ENCODE measurements around the gene GMPPA. TPM values are rescaled to one million over a fixed set of nuclear protein-coding genes. Genes with fewer than 3 reads are reported as not detected.

Gene GMPPA
- total and polyA plus RNA-seq, 4 donors = 20.2 to 59.4 (median 43.4) TPM

DNA sequence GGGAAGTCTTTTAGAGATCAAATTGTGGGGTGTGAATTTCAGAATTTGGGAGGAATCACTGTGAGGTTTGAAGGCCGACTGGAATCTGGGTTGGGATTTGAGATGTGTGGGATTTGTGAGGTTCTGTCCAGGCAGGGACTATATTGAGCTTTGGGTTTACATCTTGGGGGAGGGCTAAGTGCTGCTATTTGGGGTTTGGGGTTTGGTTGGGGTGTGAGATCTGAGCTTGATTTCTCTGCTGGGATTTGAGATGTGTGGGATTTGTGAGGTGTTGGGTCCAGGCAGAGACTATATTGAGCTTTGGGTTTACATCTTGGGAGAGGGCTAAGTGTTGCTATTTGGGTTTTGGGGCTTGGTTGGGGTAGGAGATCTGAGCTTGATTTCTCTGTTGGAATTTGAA lies 864 bp downstream of the GMPPA start:
- Histone ChIP-seq H3K4me1 (ENCODE audit: control insufficient read depth in 4 of 4, insufficient read depth in 4 of 4, low read length in 3 of 4) (peaks cover 6 to 32% (median 22%) of the 10 kb centered on the region in 4 donors), H3K27me3 (ENCODE audit: control insufficient read depth in 4 of 4, insufficient read depth in 4 of 4, low read length in 3 of 4) (no peaks in the 10 kb centered on the region), H3K36me3 (ENCODE audit: control insufficient read depth in 4 of 4, insufficient read depth in 3 of 4, low read depth in 1 of 4, low read length in 3 of 4) (peaks cover 2 to 17% (median 12%) of the 10 kb centered on the region in 4 donors), H3K4me3 (ENCODE audit: low read depth in 1 of 3, low read length in 3 of 3) (peak overlapping the region; percentile 11 to 94 (median 66)), H3K9me3 (ENCODE audit: control insufficient read depth in 4 of 4, low read length in 3 of 4) (no peaks in the 10 kb centered on the region), H3K9ac (ENCODE audit: low read depth in 1 of 2, low read length in 2 of 2) (peak overlapping the region; percentile 72 to 94), H3K27ac (ENCODE audit: low read depth in 1 of 2, low read length in 2 of 2) (no peak overlapping the region)
- WGBS = 81% methylated on average over 1 of the region's 1 CpG
- TF ChIP-seq EGR1 (IDR thresholded peaks at IDR 0.05; ENCODE audit: low read depth in 2 of 2) (no peak), NR2F2 (IDR thresholded peaks at IDR 0.05) (no peak), YY1 (IDR thresholded peaks at IDR 0.05) (no peak), SP1 (IDR thresholded peaks at IDR 0.05) (no peak), RAD21 (IDR thresholded peaks at IDR 0.05) (no peak), FOXA2 (IDR thresholded peaks at IDR 0.05) (no peak), GABPA (IDR thresholded peaks at IDR 0.05 in 1 of 2, conservative IDR thresholded peaks at IDR 0.05 in 1 of 2) (no peak), RXRA (IDR thresholded peaks at IDR 0.05) (no peak), HNF4G (IDR thresholded peaks at IDR 0.05) (no peak)
- TF ChIP-seq, protein P1, sequence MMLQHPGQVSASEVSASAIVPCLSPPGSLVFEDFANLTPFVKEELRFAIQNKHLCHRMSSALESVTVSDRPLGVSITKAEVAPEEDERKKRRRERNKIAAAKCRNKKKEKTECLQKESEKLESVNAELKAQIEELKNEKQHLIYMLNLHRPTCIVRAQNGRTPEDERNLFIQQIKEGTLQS (IDR thresholded peaks at IDR 0.05) = no peak
- TF ChIP-seq, protein P2, sequence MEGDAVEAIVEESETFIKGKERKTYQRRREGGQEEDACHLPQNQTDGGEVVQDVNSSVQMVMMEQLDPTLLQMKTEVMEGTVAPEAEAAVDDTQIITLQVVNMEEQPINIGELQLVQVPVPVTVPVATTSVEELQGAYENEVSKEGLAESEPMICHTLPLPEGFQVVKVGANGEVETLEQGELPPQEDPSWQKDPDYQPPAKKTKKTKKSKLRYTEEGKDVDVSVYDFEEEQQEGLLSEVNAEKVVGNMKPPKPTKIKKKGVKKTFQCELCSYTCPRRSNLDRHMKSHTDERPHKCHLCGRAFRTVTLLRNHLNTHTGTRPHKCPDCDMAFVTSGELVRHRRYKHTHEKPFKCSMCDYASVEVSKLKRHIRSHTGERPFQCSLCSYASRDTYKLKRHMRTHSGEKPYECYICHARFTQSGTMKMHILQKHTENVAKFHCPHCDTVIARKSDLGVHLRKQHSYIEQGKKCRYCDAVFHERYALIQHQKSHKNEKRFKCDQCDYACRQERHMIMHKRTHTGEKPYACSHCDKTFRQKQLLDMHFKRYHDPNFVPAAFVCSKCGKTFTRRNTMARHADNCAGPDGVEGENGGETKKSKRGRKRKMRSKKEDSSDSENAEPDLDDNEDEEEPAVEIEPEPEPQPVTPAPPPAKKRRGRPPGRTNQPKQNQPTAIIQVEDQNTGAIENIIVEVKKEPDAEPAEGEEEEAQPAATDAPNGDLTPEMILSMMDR (IDR thresholded peaks at IDR 0.05; ENCODE audit: low read depth, low read length, missing input control) = no peak
- TF ChIP-seq, protein P3, sequence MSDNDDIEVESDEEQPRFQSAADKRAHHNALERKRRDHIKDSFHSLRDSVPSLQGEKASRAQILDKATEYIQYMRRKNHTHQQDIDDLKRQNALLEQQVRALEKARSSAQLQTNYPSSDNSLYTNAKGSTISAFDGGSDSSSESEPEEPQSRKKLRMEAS (IDR thresholded peaks at IDR 0.05) = no peak
- TF ChIP-seq, protein P4, sequence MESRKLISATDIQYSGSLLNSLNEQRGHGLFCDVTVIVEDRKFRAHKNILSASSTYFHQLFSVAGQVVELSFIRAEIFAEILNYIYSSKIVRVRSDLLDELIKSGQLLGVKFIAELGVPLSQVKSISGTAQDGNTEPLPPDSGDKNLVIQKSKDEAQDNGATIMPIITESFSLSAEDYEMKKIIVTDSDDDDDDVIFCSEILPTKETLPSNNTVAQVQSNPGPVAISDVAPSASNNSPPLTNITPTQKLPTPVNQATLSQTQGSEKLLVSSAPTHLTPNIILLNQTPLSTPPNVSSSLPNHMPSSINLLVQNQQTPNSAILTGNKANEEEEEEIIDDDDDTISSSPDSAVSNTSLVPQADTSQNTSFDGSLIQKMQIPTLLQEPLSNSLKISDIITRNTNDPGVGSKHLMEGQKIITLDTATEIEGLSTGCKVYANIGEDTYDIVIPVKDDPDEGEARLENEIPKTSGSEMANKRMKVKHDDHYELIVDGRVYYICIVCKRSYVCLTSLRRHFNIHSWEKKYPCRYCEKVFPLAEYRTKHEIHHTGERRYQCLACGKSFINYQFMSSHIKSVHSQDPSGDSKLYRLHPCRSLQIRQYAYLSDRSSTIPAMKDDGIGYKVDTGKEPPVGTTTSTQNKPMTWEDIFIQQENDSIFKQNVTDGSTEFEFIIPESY (IDR thresholded peaks at IDR 0.05) = no peak
- DNase-seq (ENCODE audit: low spot score) = no peak

DNA sequence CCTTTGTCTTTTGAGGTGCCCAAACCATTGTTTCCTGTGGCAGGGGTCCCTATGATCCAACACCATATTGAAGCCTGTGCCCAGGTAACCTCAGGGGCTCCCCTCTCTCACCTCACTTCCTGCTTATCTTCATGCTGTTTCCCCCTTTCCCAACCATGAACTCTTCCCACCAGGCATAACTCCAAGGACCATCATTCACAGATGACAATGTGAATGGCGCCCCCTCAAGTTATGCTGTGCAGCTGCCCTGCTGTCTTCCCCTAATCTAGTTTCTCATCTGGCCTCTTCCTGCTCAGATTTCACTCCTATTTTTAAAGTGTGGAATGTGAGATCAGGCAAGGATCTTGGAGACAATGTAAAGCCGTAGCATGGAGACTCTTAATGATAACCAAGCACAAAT lies 1.4 kb downstream of the GMPPA start:
- WGBS = 96% methylated on average over 2 of the region's 2 CpGs

More for the DNA sequence above, 1.4 kb downstream of the GMPPA start:
- TF ChIP-seq TAF1 (conservative IDR thresholded peaks at IDR 0.05) (no peak), NR2F2 (IDR thresholded peaks at IDR 0.05) (no peak), YY1 (IDR thresholded peaks at IDR 0.05) (no peak), JUND (IDR thresholded peaks at IDR 0.05) (no peak), RXRA (IDR thresholded peaks at IDR 0.05) (no peak), RAD21 (IDR thresholded peaks at IDR 0.05) (no peak), HNF4G (IDR thresholded peaks at IDR 0.05) (no peak), GABPA (IDR thresholded peaks at IDR 0.05 in 1 of 2, conservative IDR thresholded peaks at IDR 0.05 in 1 of 2) (no peak), HNF4A (conservative IDR thresholded peaks at IDR 0.05) (no peak), FOXA1 (IDR thresholded peaks at IDR 0.05) (no peak), EGR1 (IDR thresholded peaks at IDR 0.05; ENCODE audit: low read depth in 2 of 2) (no peak)
- TF ChIP-seq, protein P5, sequence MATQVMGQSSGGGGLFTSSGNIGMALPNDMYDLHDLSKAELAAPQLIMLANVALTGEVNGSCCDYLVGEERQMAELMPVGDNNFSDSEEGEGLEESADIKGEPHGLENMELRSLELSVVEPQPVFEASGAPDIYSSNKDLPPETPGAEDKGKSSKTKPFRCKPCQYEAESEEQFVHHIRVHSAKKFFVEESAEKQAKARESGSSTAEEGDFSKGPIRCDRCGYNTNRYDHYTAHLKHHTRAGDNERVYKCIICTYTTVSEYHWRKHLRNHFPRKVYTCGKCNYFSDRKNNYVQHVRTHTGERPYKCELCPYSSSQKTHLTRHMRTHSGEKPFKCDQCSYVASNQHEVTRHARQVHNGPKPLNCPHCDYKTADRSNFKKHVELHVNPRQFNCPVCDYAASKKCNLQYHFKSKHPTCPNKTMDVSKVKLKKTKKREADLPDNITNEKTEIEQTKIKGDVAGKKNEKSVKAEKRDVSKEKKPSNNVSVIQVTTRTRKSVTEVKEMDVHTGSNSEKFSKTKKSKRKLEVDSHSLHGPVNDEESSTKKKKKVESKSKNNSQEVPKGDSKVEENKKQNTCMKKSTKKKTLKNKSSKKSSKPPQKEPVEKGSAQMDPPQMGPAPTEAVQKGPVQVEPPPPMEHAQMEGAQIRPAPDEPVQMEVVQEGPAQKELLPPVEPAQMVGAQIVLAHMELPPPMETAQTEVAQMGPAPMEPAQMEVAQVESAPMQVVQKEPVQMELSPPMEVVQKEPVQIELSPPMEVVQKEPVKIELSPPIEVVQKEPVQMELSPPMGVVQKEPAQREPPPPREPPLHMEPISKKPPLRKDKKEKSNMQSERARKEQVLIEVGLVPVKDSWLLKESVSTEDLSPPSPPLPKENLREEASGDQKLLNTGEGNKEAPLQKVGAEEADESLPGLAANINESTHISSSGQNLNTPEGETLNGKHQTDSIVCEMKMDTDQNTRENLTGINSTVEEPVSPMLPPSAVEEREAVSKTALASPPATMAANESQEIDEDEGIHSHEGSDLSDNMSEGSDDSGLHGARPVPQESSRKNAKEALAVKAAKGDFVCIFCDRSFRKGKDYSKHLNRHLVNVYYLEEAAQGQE (IDR thresholded peaks at IDR 0.05) = no peak
- TF ChIP-seq, protein P2 (IDR thresholded peaks at IDR 0.05; ENCODE audit: low read depth, low read length, missing input control) = no peak
- TF ChIP-seq, protein P1 (IDR thresholded peaks at IDR 0.05) = no peak
- TF ChIP-seq, protein P3 (IDR thresholded peaks at IDR 0.05) = no peak
- TF ChIP-seq, protein P4 (IDR thresholded peaks at IDR 0.05) = no peak
- H3K27me3 ChIP-seq (ENCODE audit: control insufficient read depth in 4 of 4, insufficient read depth in 4 of 4, low read length in 3 of 4) = no peaks in the 10 kb centered on the region
- H3K9ac ChIP-seq (ENCODE audit: low read depth in 1 of 2, low read length in 2 of 2) = no peak overlapping the region
- no peak overlapping the region for H3K27ac ChIP-seq (ENCODE audit: low read depth in 1 of 2, low read length in 2 of 2)
- peaks cover 3 to 23% (median 14%) of the 10 kb centered on the region in 4 donors for H3K36me3 ChIP-seq (ENCODE audit: control insufficient read depth in 4 of 4, insufficient read depth in 3 of 4, low read depth in 1 of 4, low read length in 3 of 4)
- peaks cover 6 to 32% (median 22%) of the 10 kb centered on the region in 4 donors for H3K4me1 ChIP-seq (ENCODE audit: control insufficient read depth in 4 of 4, insufficient read depth in 4 of 4, low read length in 3 of 4)
- no peak for DNase-seq (ENCODE audit: low spot score)
- no peaks in the 10 kb centered on the region for H3K9me3 ChIP-seq (ENCODE audit: control insufficient read depth in 4 of 4, low read length in 3 of 4)
- no peak overlapping the region for H3K4me3 ChIP-seq (ENCODE audit: low read depth in 1 of 3, low read length in 3 of 3)

Data from liver (tissue), 9 donors.